CMK (cell line): ENCODE data around the gene PIP4K2A.
"Not testable (repeated sequence)": the region's sequence is repeated elsewhere in the genome, so short reads cannot be mapped to it uniquely, and the experiment has no call there.

Experiments used
- DNase-seq: peaks from one replicate; pipeline ENCODE4 v3.0.0-alpha.2; 2010; ENCODE audit warnings: low read depth

Gene PIP4K2A

GRCh38 chr10:22714479-22715289 lies at the start of gene PIP4K2A:
Gene PIP4K2A (minus strand): TSS chr10:22714578. CDS start chr10:22714326, 252 bp downstream.
- no peak for DNase-seq

GRCh38 chr10:22761569-22762220 lies 47.3 kb upstream of the PIP4K2A start:
- DNase-seq, result no peak

DNA sequence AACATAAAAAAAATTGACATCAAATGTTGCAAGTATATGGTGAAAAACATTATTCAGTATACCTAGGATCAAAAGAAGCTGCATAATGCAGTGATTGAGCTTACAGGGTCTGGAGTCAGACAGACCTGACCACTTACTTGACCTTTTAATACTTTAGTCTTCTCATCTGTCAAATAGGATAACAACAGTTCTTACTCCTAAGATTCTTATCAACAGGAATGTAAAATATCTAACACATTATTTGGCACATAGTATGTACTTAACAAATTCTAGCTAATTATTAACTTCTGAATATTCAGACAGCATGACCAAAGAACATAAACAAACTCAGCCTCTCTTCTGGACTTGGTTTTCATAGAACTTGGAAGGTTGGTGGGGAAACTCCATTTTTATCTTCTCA lies 45.6 kb upstream of the PIP4K2A start:
- no peak for DNase-seq

- DNase-seq, result no peak
Measured at GRCh38 chr10:22758867-22759266, 44.5 kb upstream of the PIP4K2A start.

DNA sequence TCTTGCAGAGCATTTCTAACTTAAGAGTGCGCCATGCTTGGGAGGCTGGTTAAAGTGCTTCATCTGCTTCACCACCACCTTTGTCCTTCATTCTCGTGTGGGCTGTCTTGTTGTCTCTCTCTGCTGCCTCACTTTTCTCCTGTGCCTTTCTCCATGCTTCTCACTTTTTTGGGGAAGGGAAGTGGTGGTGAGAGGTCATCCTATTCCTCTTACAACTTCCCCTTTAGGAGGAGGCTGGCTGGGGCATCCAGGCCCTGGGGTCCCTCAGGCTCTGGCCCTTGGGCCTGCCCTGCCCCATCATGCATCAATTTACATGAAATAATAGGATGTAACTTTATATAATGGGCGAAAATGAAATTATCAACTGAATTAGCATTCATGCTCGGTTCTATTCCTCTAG lies 39.9 kb upstream of the PIP4K2A start:
- no peak for DNase-seq

- no peak for DNase-seq
Measured at GRCh38 chr10:22753786-22754185, 39.4 kb upstream of the PIP4K2A start.

- DNase-seq, result no peak
Measured at GRCh38 chr10:22752272-22752889, 38.0 kb upstream of the PIP4K2A start.

GRCh38 chr10:22750131-22750530 lies 35.8 kb upstream of the PIP4K2A start:
- no peak for DNase-seq

DNA sequence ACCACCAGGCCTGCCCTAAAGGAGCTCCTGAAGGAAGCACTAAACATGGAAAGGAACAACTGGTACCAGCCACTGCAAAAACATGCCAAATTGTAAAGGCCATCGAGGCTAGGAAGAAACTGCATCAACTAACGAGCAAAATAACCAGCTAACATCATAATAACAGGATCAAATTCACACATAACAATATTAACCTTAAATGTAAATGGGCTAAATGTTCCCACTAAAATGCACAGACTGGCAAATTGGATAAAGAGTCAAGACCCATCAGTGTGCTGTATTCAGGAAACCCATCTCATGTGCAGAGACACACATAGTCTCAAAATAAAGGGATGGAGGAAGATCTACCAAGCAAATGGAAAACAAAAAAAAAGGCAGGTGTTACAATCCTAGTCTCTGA lies 30.5 kb upstream of the PIP4K2A start:
- DNase-seq, result not testable (repeated sequence)

DNA sequence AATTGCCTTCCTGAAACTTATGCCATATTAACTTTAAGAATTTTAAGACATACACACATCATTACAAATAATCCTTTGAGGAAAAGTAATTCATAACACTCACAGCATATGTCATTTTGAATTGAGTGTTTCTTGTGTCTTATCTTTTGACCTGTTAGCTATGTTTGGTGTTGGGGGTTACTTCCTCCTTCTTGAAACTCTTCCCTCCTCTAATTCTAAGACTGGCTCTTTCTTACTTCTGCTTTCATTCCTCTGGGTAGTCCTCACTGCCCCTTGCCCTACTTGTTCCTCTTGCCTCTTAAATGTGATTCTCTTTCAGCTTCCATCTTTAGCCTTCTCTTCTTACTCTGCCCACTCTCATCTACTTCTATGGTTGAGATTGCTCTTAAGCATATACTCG lies 28.3 kb upstream of the PIP4K2A start:
- DNase-seq, result no peak

DNA sequence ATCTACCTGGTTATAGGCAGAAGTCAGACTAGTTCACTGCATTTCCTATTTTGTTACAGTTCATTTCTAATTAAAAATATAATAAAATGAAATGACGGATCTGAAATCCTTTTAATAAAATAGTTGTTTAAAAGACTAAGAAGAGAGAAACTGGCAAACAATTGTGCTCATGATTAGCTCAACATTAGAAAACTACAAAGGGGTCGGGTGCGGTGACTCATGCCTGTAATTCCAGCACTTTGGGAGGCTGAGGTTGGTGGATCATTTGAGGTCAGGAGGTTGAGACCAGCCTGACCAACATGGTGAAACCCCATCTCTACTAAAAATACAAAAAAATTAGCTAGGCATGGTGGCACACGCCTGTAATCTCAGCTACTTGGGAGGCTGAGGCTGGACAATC lies 27.3 kb upstream of the PIP4K2A start:
- DNase-seq, result not testable (repeated sequence)

DNA sequence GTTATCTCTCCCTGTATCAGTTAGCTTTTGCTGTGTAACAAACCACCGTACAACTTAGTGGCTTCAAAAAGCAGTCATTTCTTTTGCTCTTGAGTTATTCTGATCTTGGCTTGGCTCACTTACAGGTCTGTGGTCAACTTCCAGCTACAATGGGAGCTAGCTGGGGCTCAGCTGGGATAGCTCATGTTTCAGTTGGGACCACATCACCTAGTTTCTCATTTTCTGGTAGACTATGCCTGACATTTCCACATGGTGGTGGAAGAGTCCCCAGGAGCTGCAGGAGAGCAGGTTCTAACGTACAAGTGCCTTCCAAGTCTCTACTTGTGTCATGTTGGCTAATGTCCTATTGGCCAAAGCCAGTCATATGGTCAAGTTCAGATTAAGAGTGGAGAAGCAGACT lies 25.8 kb upstream of the PIP4K2A start:
- DNase-seq, result no peak

GRCh38 chr10:22737587-22737986 lies 23.2 kb upstream of the PIP4K2A start:
- no peak for DNase-seq

- DNase-seq, result no peak
Measured at GRCh38 chr10:22736134-22736533, 21.8 kb upstream of the PIP4K2A start.

- DNase-seq, result no peak
Measured at GRCh38 chr10:22733992-22734391, 19.6 kb upstream of the PIP4K2A start.

GRCh38 chr10:22727663-22728062 lies 13.3 kb upstream of the PIP4K2A start:
- DNase-seq, result no peak

- DNase-seq, result no peak
Measured at GRCh38 chr10:22727112-22727511, 12.7 kb upstream of the PIP4K2A start.

- no peak for DNase-seq
Measured at GRCh38 chr10:22724773-22725172, 10.4 kb upstream of the PIP4K2A start.

GRCh38 chr10:22723783-22724182 lies 9.4 kb upstream of the PIP4K2A start:
- DNase-seq, result no peak

- no peak for DNase-seq
Measured at GRCh38 chr10:22723343-22723779, 9.0 kb upstream of the PIP4K2A start.

- no peak for DNase-seq
Measured at GRCh38 chr10:22722626-22723169, 8.3 kb upstream of the PIP4K2A start.

- DNase-seq, result no peak
Measured at GRCh38 chr10:22720667-22721066, 6.3 kb upstream of the PIP4K2A start.
